ENCODE results near the gene PITPNC1. TPM values are rescaled to one million over a fixed set of nuclear protein-coding genes. Genes with fewer than 3 reads are reported as not detected.

The PITPNC1 gene
- total and polyA plus RNA-seq, 8 donors = 9.7 to 21.9 (median 11.3) TPM

DNA sequence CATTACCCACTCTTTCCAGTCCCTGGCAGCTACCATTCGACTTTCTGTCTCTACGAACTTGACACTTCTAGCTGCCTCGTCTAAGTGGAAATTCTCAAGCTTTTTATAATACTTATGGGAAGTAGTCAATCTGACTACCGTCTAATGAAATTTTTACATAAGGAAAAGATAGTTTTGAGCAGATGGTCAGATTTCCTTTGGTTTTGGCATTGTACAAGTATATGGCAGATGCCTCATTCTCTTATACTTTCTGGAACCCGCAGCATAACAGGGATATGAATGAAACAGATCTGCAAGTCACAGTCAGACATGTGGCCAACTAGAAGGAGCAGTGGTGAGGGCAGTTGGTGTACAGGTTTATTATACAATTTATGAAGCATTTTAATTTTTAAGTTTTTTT lies 146.0 kb downstream of the PITPNC1 start:
- TF ChIP-seq CTCF (IDR thresholded peaks at IDR 0.05) = no peak
- ATAC-seq = no peak
- no peaks in the 10 kb centered on the region for H3K9me3 ChIP-seq
- no peak for DNase-seq
- no peak overlapping the region for H3K4me3 ChIP-seq
- intact Hi-C loops (cut with DNase I) = no loop called here
- no peaks in the 10 kb centered on the region for H3K36me3 ChIP-seq
- no peak overlapping the region for H3K27ac ChIP-seq
- no peaks in the 10 kb centered on the region for H3K27me3 ChIP-seq
- H3K4me1 ChIP-seq = peaks cover 17 to 26% of the 10 kb centered on the region in 2 donors

DNA sequence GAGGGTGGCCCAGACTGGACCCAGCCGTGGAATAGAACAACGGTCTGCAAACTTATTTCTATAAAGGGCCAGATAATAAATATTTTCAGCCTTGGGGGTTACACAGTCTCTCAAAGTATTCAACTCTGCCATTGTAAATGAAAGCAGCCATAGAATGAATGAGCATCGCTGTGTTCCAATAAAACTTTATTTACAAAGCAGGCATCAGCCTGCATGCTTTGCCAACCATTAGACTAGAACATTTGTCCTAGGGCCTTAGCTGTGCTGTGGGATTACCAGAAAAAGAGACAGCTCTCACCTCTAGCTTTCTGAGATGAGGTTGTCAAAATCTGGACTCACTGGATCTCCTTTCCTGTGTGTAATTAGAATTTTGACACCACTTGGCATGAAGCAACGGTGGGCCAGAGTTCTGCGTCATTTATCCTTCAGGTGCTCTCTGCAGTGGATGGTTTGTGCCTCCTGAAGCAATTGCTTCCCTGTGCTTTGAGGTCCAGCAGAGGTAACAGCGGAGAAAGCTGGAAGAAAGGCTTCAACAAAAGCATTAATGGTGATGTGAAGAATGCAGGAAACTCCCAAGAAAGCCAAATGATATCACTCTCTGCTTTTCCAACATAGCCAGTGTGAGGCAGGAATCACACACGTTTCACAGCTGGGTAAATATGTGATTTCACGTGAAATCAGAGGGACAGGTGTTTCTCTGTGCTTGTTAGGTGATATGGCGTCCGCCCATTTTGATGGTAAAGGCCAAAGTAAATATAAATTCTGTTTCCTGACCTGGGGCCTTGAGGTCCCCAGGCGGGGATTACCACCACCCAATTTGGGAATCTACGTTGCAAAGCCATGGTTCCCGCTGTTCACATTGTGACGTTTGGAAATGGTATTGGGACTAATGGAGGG lies 148.4 kb downstream of the PITPNC1 start:
- H3K27ac ChIP-seq = no peak overlapping the region
- H3K9me3 ChIP-seq = no peaks in the 10 kb centered on the region
- ATAC-seq (no peak), DNase-seq (no peak)
- no peak for TF ChIP-seq CTCF (IDR thresholded peaks at IDR 0.05)
- peaks cover 15 to 21% of the 10 kb centered on the region in 2 donors for H3K4me1 ChIP-seq
- no peaks in the 10 kb centered on the region for H3K27me3 ChIP-seq
- intact Hi-C loops (cut with DNase I) = no loop called here
- H3K36me3 ChIP-seq = no peaks in the 10 kb centered on the region
- H3K4me3 ChIP-seq = no peak overlapping the region

- no peak for DNase-seq
Measured at GRCh38 chr17:67526700-67527099, 149.6 kb downstream of the PITPNC1 start.

GRCh38 chr17:67528751-67529436 lies 151.8 kb downstream of the PITPNC1 start:
- intact Hi-C loops (cut with DNase I) = no loop called here

More at GRCh38 chr17:67526700-67527099, 149.6 kb downstream of the PITPNC1 start:
- H3K4me3 ChIP-seq = no peak overlapping the region
- no peaks in the 10 kb centered on the region for H3K36me3 ChIP-seq
- H3K9me3 ChIP-seq = no peaks in the 10 kb centered on the region
- peaks cover 4 to 20% of the 10 kb centered on the region in 2 donors for H3K4me1 ChIP-seq
- no peak for ATAC-seq
- H3K27ac ChIP-seq = no peak overlapping the region
- intact Hi-C loops (cut with DNase I) = no loop called here
- no peaks in the 10 kb centered on the region for H3K27me3 ChIP-seq
- no peak for TF ChIP-seq CTCF (IDR thresholded peaks at IDR 0.05)

More at GRCh38 chr17:67528751-67529436, 151.8 kb downstream of the PITPNC1 start:
- ATAC-seq (peak; percentile 98), DNase-seq (peak; percentile 47 to 88 (median 80))
- H3K27ac ChIP-seq = peak overlapping the region; percentile 5 to 51
- no peaks in the 10 kb centered on the region for H3K27me3 ChIP-seq
- peaks cover 4 to 24% of the 10 kb centered on the region in 2 donors for H3K4me1 ChIP-seq
- no peaks in the 10 kb centered on the region for H3K9me3 ChIP-seq
- no peak overlapping the region for H3K4me3 ChIP-seq
- no peak for TF ChIP-seq CTCF (IDR thresholded peaks at IDR 0.05)
- no peaks in the 10 kb centered on the region for H3K36me3 ChIP-seq
